ENCODE measurements around the gene INO80B. TPM values are rescaled to one million over a fixed set of nuclear protein-coding genes. Genes with fewer than 3 reads are reported as not detected.
A peak's percentile ranks its signal among the peaks of the same experiment; 100 is the strongest.
"Not testable (repeated sequence)": the region's sequence is repeated elsewhere in the genome, so short reads cannot be mapped to it uniquely, and the experiment has no call there.

Gene INO80B
- total RNA-seq, 2 experiments from 2014 or later, result 29.2 to 44.5 TPM

GRCh38 chr2:74481961-74482800 is 27.3 kb downstream of the INO80B start:
- H3K36me3 ChIP-seq (ENCODE audit: insufficient read depth, low read length), result peaks cover 44% of the 10 kb centered on the region
- peak overlapping the region; percentile 78 for H3K4me3 ChIP-seq (ENCODE audit: low read depth, low read length, poor library complexity, severe bottlenecking)
- no peak for TF ChIP-seq EZH2phosphoT487 (IDR thresholded peaks at IDR 0.05; ENCODE audit: borderline replicate concordance, low read depth, low read length)
- TF ChIP-seq CTCF (conservative IDR thresholded peaks at IDR 0.05; ENCODE audit: low read length), result no peak
- H3K79me2 ChIP-seq (ENCODE audit: insufficient read depth, low read depth, low read length), result peaks cover 28% of the 10 kb centered on the region
- H3K4me1 ChIP-seq (ENCODE audit: insufficient read depth, low read length, poor library complexity, severe bottlenecking), result peaks cover 18% of the 10 kb centered on the region
- no peaks in the 10 kb centered on the region for H3K9me2 ChIP-seq (ENCODE audit: insufficient read depth, low read length)
- peak overlapping the region; percentile 90 for H3K4me2 ChIP-seq (ENCODE audit: low read length)
- POLR2A ChIA-PET, result interaction anchor here (0.8 to 5.1 kb wide), 9 partner anchors 10 to 103 kb away, joined by 3 to 25 read pairs (median 6); partner anchors contain the start of genes AUP1, HTRA2, INO80B and MRPL53
- TSS peak; percentile 66 for BruUV-seq (replicated peaks)
- H3K9me3 ChIP-seq (ENCODE audit: low read length), result no peaks in the 10 kb centered on the region
- H2AFZ ChIP-seq (ENCODE audit: low read length), result peak overlapping the region; percentile 63
- H4K20me1 ChIP-seq (ENCODE audit: insufficient read depth, low read length), result no peaks in the 10 kb centered on the region
- H3K27ac ChIP-seq (ENCODE audit: low read depth, low read length, poor library complexity, severe bottlenecking), result peak overlapping the region; percentile 80
- intact Hi-C loops (cut with micrococcal nuclease; ENCODE audit: unreplicated experiment), result no loop called here
- CTCF ChIA-PET (ENCODE audit: unreplicated experiment), result interaction anchor here (4.1 kb wide), 1 partner anchor 49 kb away, joined by 18 read pairs; the partner anchor contains the start of genes AUP1 and HTRA2
- peak; percentile 76 for DNase-seq (ENCODE audit: low spot score)

GRCh38 chr2:74482801-74483674 is 28.2 kb downstream of the INO80B start, which contains the start of the genes CCDC142 and TTC31:
TSS of gene CCDC142 (minus strand) at chr2:74482998. CDS start at chr2:74482837, 161 bp downstream.
TSS of gene TTC31 (plus strand) at chr2:74483081. CDS start at chr2:74483096, 15 bp downstream.
- no peaks in the 10 kb centered on the region for H4K20me1 ChIP-seq (ENCODE audit: insufficient read depth, low read length)
- peak within 1 kb of the TSS; percentile 63 for H2AFZ ChIP-seq (ENCODE audit: low read length)
- peak; percentile 95 for DNase-seq (ENCODE audit: low spot score)
- H3K4me1 ChIP-seq (ENCODE audit: insufficient read depth, low read length, poor library complexity, severe bottlenecking), result peaks cover 18% of the 10 kb centered on the region
- peak; percentile 95 for TF ChIP-seq CTCF (conservative IDR thresholded peaks at IDR 0.05; ENCODE audit: low read length)
- no peak for TF ChIP-seq EZH2phosphoT487 (IDR thresholded peaks at IDR 0.05; ENCODE audit: borderline replicate concordance, low read depth, low read length)
- CTCF ChIA-PET (ENCODE audit: unreplicated experiment), result interaction anchor here (0.5 to 4.1 kb wide), 3 partner anchors 29 to 75 kb away, joined by 3 to 18 read pairs (median 3); partner anchors contain the start of genes AUP1 and HTRA2
- H3K36me3 ChIP-seq (ENCODE audit: insufficient read depth, low read length), result peaks cover 38% of the 10 kb centered on the region
- peaks cover 28% of the 10 kb centered on the region for H3K79me2 ChIP-seq (ENCODE audit: insufficient read depth, low read depth, low read length)
- H3K9me2 ChIP-seq (ENCODE audit: insufficient read depth, low read length), result no peaks in the 10 kb centered on the region
- H3K4me3 ChIP-seq (ENCODE audit: low read depth, low read length, poor library complexity, severe bottlenecking), result peak within 1 kb of the TSS; percentile 78
- H3K4me2 ChIP-seq (ENCODE audit: low read length), result peak within 1 kb of the TSS; percentile 90
- BruUV-seq (replicated peaks), result TSS peak; percentile 93
- H3K27ac ChIP-seq (ENCODE audit: low read depth, low read length, poor library complexity, severe bottlenecking), result peak within 1 kb of the TSS; percentile 80
- intact Hi-C loops (cut with micrococcal nuclease; ENCODE audit: unreplicated experiment), result loop anchor here (1.0 kb wide), 5 partner anchors 24 to 233 kb away; partner anchors contain the start of genes AUP1, HTRA2 and PCGF1
- no peaks in the 10 kb centered on the region for H3K9me3 ChIP-seq (ENCODE audit: low read length)
- POLR2A ChIA-PET, result interaction anchor here (0.7 to 5.1 kb wide), 10 partner anchors 11 to 104 kb away, joined by 3 to 25 read pairs (median 4); partner anchors contain the start of genes AUP1, HTRA2, MRPL53 and WBP1

DNA sequence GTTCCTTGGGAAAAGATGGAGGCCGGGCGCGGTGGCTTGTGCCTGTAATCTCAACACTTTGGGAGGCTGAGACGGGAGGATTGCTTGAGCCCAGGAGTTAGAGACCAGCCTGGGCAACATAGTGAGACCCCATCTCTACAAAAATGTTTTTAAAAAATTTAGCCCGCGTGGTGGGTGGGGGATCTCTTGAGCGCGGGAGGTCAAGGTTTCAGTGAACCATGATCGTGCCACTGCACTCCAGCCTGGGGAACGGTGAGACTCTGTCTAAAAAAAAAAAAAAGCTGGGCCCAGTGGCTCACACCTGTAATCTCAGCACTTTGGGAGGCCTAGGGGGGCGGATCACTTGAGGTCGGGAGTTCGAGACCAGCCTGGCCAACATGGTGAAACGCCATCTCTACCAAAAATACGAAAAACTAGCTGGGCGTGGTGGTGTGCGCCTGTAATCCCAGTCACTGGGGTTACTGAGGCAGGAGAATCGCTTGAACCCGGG is 28.8 kb downstream of the INO80B start:
- Histone ChIP-seq H2AFZ (ENCODE audit: low read length) (peak overlapping the region; percentile 63), H3K4me1 (ENCODE audit: insufficient read depth, low read length, poor library complexity, severe bottlenecking) (peaks cover 18% of the 10 kb centered on the region), H3K4me3 (ENCODE audit: low read depth, low read length, poor library complexity, severe bottlenecking) (peak overlapping the region; percentile 78), H3K79me2 (ENCODE audit: insufficient read depth, low read depth, low read length) (peaks cover 28% of the 10 kb centered on the region), H3K4me2 (ENCODE audit: low read length) (peak overlapping the region; percentile 90), H3K36me3 (ENCODE audit: insufficient read depth, low read length) (peaks cover 38% of the 10 kb centered on the region), H3K27ac (ENCODE audit: low read depth, low read length, poor library complexity, severe bottlenecking) (peak overlapping the region; percentile 80)
- CTCF ChIA-PET (ENCODE audit: unreplicated experiment), result interaction anchor here (4.1 kb wide), 1 partner anchor 47 kb away, joined by 18 read pairs; the partner anchor contains the start of genes AUP1 and HTRA2
- not testable (repeated sequence) for BruUV-seq (replicated peaks); H4K20me1 ChIP-seq (ENCODE audit: insufficient read depth, low read length); H3K9me2 ChIP-seq (ENCODE audit: insufficient read depth, low read length); DNase-seq (ENCODE audit: low spot score); H3K9me3 ChIP-seq (ENCODE audit: low read length)
- POLR2A ChIA-PET, result interaction anchor here (0.6 to 5.1 kb wide), 9 partner anchors 9 to 1229 kb away, joined by 3 to 25 read pairs (median 3); partner anchors contain the start of genes MRPL53 and WBP1
- intact Hi-C loops (cut with micrococcal nuclease; ENCODE audit: unreplicated experiment), result loop anchor here (1.0 kb wide), 5 partner anchors 24 to 233 kb away; partner anchors contain the start of genes AUP1, HTRA2 and PCGF1

All from OCI-LY7 (cell line).